RPMI7951 (cell line): ENCODE data around the gene SLC8A3. TPM values are rescaled to one million over a fixed set of nuclear protein-coding genes. Genes with fewer than 3 reads are reported as not detected.

Experiments
- DNase-seq: peaks from one replicate; pipeline ENCODE4 v3.0.0-alpha.2; 2012; ENCODE audit warnings: low read depth
- total RNA-seq: library from RNA; depleted of rRNA; stranded (reverse); fragments of >200 nt; shearing (Covaris generic); gene quantifications from 2 replicates; pipeline ENCODE4 v1.2.3, GENCODE V29; 2014

Gene SLC8A3
- total RNA-seq, 1 experiment from 2014 or later: 4.0 TPM

DNA sequence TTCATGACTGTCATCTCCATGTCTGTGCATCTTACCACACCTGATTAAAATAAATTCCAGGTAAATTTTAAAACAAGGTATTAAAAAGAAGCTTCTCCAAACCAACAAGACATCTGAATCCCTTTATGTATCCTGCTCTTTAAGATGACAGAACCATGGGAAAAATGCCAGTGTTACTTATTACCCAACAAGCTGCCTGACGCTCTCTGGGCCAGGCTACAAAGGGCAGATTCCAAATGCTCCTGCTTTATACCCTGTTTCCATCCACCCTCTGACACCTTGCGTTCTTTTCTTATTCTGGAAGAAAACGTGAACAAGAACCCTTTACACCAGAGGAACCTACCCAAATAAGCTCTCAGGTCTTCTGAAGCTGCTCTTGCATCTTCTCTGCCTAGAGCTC is 70.7 kb downstream of the SLC8A3 start:
- DNase-seq: no peak

DNA sequence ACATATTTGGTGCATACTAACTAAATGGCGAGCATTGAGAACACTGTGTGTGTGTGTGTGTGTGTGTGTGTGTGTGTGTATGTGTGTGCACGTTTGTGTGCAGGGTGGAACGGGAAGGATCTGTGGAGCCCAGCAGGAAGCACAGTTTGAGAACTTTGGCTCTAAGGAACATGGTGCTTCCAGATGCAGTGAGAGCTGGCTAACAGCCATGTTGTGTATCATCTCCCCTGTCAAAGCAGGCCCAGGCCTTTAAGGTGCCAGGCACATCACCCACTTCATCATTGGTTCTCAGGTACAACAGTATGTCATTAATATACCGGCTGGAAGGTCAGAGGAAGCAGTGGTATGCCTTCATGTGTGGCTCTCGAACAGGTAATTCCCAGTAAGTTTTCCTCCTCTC is 72.5 kb downstream of the SLC8A3 start:
- DNase-seq: no peak

DNA sequence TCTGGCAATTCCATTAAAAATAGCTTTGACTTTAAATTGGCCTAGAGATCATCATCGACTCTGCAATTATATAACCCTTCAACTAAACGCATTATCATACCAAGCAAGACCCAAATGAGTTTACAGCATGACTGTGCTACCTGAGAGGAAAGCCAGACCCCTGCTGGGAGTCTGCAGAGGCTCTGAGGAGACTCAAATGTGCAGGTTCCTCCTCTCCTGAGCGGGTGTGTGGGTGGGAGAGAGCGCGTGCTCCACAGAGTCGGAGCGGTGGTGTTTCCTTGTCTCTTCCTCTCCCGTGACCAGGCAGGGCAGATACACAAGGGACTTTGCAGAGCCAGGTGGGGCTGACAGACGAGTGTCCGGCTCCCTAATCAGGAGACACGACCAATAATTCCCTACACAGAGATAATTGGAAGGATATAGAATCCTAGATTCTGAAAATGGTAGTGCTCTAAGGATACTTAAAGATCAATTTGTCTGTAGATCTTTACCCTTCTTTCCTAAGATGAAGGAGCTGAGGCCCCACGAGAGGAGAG is 74.1 kb downstream of the SLC8A3 start:
- no peak for DNase-seq

DNA sequence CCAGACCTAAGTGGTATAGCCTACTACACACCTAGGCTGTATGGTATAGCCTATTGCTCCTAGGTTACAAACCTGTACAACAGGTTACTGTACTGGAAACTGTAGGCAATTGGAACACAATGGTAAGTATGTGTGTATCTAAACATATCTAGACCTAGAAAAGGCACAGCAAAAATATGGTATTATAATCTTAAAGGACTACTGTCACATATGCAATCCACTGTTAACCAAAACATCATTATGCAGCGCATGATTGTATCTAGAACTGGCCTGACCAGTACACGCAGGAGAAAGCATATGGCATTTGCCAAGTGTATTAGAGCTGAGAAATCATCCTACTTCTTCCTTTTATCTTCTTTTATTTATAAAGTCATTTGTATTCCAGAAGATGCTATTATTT is 75.5 kb downstream of the SLC8A3 start:
- no peak for DNase-seq

DNA sequence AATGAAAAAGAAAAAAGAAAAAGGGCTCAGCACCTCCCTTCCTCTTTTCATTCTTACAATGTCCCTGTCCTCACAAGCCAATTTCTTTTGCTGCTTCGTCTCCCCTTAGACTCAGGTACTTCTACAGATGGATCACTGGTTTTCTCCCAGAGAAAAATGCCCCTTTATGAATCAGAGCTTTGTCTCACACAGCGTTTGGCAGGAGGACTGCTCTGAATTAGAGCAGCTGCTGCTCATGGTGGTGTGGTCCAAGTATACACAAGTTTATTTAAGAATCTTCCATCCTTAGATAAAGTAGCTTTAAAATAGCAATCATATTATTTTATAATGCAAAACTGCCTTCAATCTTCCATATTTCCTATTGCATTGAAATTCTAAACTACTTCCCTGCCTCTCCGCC is 80.3 kb downstream of the SLC8A3 start:
- no peak for DNase-seq

DNA sequence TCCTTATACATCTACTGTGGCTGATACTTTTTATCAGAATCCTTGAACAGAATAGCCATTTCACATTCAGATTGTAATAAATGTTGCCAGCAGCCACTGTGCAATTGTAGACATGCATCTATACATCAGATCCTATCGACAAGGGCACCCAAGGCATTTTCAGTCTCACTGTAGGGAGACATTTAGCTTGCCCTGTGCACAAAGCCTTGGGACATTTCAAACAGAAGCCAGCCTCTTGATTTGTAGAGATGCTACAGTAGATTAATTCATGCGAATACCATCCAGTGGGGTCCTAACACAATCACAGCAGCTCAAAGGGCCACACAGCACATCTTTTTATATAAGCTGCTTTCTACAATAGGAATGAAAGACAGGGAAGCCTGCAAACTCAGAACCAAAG is 81.4 kb downstream of the SLC8A3 start:
- DNase-seq: no peak

DNA sequence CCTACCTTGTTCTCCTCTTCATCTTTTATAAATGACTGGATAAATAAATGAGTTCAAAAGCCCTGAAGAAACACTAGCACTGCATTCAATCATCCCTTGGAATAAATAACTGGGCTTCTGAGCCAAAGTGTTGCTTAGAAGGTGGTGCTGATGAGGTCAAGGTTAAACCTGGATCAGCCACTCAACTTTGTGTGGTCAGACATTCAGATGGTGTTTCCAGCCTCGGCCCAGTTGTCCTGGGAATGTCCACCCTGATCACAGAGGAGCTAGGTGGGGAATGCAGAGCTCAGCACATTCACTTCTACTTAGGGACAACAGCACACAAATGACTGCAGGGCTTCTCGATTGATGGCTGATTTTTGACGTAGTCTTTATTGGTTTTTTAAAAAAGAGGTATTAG is 88.7 kb downstream of the SLC8A3 start:
- no peak for DNase-seq

DNA sequence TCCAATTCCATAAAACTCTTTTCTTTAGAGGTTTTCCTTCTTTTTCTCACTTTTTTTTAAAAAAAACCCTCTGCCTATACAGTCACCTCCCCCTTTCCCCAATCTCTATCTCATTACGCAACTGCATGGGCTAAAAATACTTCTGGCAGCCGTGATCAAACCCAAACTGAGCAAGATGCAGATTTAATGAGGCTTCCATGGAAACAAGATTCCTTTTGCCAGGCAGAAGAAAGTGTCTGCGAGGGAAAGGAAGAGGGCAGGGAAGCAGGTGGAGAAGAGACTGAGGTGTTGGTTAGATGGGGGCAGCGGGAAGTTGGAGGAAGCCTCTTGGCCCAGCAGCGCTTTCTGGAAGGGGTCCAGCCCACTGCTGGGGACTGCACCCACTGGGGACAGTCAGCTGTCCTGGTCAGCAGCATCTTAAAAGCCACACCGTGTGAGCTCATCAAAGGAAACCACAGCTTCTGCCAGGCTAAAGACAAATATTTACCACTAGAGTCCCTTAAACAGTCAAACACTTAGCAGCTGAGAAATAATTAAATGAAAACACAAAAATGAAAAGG is 90.4 kb downstream of the SLC8A3 start:
- peak; percentile 11 for DNase-seq

DNA sequence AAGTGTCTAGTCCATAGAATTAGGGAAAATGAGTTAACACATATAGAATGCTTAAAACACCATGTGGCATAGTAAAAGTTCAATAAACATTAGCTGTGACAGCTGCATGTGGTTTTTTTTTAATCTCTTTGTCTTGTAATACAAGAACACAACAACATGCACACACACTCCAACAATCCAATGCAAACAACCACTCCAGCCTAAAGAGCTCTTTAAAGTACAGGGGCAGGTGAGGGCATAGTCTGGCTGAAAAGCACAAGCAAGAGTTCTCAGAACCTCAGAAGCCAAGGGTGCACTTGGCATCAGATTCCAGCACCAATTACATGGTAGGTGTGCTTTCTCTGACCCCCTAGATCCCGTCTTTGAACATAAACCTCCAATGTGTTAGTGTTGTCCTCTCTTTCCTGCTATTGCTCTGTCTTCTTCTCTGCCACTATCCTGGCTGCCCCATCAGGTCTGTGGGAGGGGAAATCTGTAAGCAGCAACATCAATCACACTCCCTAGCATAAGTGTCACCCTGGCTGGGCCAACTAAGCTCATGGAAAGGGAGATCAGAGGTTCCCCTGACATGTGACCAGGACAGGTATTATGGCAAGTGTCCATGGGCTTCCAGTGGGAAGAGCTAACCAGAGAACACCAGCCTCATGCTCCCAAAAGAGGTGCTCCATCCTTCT is 91.0 kb downstream of the SLC8A3 start:
- no peak for DNase-seq

DNA sequence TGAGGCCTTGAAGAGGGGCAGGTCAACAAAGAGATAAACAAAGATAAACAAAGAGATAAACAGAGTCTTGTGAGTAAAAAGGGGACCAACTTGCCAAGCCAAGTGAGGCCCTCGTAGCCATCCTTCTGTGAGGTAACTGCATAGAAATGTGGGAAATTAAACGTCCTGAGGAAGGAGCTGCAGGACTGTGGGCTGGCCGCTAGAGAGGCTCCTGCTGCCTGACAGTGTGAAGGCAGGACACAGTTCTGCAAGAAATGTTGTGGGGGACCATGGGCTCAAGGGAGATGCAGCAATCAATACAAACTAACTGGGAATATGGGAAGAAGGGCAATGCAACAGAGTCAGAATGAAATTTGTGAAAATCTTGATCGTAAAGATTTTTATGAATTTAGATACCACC is 91.9 kb downstream of the SLC8A3 start:
- DNase-seq: peak; percentile 5

DNA sequence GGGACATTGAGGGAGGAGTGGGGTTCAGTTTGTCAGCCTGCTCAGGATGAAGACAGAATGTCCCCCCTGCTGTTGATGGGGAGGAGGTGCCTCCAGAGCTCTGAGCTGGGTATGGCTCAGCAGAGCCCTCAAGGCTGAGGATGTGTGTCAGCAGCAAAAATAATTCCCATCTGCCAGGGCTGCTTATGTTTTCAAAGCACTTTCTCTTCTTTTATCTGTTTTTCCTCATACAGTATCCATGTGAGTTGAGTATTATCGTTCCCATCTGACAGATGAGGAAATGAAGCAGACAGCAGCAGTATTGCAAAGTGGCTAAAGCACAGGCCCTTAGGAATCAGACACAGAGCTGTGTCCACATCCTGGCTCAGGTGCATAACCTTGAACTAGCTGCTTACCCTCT is 94.1 kb downstream of the SLC8A3 start:
- DNase-seq: no peak

DNA sequence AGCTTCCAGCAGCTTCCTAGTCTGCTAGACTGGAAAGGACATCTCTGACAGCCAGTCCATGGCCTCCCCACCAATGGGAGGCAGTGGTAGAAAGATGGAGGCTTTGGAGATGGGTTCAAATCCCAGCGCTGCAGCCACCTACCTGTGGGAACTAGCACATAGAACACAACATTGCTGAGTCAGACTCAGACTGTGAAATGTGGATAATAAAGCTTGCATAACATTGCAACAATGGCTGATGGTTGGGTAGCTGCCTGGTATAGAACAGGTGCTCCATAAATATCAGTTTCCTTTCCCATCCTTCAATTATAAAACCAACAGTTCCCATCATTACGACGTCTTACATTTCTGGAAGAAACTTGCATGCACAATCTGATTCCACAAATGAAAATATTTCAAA is 94.6 kb downstream of the SLC8A3 start:
- no peak for DNase-seq

DNA sequence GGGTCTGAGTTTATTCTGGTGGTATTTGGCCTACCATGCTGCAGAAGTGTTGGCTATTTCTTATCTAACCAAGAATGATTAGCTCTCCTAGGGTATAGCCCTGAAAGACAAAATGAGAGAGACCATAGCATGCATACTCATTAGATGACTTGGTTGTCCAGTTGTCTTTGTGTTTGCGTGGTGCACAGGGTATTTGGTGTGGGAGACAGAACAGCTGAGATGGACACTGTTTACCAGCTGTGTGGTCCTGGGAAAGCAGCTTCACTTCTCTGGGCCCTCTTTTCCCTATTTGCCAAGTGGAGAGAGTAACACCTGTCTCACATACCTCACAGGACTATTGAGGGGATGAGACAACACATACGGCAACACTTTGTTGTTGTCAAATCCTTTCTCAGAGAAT is 95.6 kb downstream of the SLC8A3 start:
- DNase-seq: no peak

DNA sequence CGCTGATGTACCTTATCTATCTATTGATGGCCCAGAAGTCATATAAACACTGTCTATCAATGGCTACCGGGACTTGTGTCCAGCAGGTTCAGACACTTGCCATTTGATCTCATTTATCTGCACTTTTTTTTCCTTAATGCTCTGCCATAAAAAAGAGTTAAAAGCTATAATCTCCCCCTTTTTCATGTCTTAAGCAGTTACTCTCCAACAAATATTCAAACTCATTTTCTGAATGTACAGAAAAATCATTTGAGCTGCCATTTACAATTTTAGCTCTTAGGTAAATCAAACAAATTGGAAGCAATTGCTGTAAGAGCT is 101.4 kb downstream of the SLC8A3 start:
- no peak for DNase-seq

DNA sequence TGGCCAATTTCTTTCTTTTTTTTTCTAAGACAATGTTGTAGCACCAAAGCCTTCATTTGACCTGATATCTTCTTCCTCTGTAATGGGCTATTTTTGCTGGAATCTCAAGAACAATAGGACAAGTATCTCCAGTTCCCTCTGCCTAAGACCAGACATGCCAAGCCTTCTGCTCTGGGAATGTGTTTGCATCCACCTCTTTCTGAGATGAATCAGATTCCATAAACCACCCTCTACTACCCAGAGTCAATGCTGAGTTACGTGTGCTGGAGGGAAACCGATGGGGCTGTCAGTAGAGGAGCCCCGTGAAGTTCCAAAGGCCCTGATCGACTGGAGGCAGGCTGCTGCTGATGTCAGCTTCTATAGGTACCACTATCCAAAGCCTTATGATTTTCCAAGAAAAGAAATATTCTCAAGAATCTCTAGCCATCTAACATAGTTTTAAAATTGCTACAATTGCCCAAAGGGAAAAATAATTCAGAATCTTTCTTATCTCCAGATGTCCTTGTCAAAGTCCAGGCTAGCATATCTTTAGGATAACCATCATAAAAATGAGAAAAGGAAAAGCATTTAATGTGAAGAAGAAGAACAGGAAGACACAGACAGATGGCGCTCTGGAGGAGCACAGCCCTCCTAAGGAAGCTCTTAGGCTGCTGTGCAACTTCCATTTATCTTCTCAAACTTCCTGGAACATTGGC is 101.9 kb downstream of the SLC8A3 start:
- peak; percentile 40 for DNase-seq

DNA sequence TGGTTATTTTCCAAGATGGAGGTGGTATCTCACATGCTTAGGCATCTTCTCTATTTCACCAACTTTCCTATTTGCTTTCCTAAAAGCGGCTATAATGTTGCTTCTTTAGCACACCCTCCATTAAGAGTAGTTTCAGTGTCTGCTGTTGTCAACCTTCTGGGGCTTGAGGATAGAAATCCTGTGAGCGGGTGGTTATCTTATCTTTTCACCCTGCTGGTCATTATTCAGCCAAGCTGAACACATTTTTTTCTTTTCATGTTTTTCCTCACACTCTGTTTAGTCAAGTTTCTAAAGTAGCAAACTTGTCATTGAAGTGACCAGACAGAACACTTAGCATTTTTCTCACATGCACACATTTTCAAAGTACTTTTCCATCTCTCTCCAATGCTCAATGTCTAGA is 104.5 kb downstream of the SLC8A3 start:
- no peak for DNase-seq

DNA sequence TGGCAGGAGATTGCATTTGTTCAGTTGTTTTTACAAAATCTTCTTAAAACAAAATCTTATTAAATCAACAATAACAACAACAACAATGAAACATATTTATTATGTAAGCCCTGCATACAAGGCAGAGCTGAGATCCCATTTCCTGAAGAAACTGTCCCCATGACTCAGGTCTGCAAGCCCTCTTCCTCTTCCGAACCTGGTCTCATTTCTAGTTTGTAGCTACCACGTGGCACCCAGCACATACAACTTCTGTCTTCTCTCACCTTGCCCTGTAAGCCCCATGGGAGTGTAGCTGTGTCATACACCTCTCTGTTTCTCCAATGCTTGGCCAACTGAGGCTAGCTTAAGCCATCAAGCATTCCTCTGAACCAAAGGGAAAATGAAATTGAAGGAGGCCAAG is 106.4 kb downstream of the SLC8A3 start:
- DNase-seq: no peak

DNA sequence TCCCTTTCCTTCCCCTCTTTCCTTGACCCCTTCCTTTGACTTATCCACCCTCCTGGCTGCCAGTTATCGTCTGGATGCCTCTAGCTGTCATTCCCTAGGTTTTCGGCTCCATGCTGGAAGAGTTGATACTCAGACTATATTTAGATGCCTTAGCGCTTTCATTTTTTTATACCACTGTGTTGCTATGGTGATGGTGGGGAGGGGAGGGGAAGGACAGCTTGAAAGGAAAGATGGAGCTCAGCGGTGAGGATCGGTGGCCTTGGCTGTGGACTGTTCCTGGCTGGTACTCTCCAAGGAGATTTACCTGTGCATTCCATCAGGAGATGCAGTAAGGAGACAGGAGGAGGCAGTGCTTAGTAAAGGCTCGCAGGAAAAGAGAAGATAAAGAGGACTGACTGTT is 108.7 kb downstream of the SLC8A3 start:
- DNase-seq: no peak

DNA sequence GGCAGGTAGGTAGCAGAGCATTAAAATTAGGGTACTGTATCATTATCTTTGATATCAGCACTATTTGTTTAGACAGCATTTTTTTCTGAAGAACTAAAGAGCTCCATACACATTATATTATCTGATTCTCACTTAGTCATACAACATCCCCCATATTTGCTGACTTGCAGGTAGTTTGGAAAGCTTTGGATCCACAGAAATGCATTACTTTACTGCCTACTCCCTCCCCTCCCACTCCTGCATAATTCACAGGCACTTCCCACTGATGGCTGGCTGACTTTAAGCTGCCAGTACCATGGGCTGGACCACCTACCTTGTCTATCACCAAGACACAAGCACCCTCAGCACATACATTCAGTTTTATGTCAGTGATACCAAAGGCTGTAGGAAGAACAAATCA is 110.4 kb downstream of the SLC8A3 start:
- DNase-seq: no peak

DNA sequence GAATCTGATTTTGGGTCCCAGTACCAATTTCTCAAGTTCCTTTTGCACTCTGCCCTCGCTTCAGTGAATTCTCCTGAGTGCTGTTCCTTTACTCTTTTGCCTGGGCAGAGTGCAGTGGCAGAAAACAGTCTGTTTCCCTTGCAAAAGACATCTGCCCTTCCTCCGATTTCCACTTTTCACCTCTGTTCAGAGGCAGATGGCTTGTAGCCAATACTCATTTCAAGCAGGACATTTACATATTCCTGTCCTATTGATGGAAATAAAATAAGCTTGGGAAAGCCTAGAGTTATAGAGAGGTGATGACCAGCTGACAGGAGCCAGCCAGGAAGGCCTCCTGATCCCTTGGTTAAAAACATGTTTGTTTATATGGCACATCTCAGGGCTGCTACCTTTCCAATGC is 111.0 kb downstream of the SLC8A3 start:
- DNase-seq: no peak

DNA sequence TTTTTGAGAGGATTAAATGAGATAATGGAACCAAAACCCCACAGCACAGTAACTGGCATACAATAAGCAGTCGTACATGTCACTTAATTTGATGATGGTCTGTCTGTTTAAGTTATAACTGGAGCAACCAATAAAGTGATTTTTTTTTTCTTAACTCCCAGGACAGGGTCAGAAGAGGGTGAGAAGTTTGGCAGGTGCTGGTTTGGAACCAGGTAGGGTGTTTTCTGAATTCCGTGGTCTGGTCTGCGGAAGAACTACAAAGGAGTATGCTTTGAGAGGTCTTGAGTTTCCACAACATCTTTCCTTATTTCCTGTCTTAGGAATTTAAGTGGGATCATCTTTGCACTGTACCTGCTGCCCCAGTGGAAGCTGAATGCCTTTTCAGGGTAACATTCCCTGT is 111.7 kb downstream of the SLC8A3 start:
- no peak for DNase-seq

DNA sequence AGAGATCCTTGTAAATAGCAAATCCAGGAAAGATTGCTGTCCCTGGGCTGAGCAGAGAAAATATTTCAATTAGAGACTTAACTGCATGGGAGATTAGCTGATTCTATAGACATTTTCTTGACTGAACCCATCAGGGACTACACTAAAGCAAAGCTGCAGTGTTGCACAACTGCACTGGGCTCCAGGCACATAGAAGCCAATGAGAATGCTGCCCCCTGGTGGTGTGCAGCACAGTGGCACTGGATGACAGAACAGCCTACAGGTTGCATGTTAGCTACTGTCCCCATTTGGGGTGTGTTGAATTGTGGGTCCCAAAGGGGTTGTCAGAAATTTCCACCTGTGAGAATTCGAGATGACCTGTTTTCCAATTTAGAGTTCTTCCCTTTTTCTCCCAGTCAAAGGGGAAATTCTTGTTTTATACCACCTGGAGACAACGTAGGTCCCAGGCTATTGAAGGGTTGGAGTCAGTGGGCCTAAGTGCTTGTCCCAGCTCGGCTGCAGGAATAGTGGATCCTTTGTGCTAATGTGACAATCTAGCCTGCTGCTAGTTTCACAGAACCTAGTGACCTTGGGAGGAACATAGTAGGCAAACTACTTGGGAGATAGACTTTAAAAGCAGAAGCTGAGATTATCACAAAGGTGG is 114.7 kb downstream of the SLC8A3 start:
- DNase-seq: peak; percentile 50

DNA sequence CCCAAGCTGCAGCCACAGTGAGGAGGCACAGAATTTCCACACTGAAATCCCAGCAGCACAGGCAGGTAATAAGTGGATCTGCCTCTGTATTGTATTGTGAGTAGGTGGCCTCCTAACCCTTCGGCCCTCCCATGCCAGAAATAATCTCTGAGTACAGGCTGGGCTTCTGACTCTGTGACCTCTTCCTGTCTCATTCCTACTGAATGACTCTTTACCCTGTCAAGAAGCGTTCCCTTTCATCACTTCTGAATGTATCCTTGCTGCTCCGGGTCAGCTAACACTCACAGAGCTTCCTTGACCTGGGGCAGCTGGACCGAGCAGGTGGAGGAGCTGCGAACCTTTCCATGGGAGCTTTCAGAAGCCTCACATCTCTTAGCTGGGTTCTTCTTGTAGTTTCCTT is 119.6 kb downstream of the SLC8A3 start:
- no peak for DNase-seq
